ENCODE measurements around the gene MANBA.

DNA sequence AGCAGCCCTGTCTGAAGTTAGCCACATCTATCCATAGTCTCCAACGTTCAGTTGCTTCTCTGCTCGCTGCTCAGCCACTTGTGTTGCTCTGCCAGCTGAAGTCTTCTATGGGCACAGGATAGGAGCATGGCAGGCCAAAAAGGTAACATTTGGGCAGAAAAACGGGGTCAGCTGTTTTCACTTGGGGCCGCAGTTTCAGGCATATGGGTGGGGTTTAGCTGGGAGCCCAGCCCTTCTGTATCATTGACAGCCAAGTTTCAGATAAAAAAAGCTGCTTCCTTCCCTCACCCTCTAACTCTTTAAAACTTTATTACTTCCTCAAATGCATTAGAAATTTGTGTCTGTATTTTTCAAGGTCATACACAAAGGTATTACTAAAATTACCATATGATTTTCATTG, 18.4 kb upstream of the MANBA start:
- TF ChIP-seq, protein P1, sequence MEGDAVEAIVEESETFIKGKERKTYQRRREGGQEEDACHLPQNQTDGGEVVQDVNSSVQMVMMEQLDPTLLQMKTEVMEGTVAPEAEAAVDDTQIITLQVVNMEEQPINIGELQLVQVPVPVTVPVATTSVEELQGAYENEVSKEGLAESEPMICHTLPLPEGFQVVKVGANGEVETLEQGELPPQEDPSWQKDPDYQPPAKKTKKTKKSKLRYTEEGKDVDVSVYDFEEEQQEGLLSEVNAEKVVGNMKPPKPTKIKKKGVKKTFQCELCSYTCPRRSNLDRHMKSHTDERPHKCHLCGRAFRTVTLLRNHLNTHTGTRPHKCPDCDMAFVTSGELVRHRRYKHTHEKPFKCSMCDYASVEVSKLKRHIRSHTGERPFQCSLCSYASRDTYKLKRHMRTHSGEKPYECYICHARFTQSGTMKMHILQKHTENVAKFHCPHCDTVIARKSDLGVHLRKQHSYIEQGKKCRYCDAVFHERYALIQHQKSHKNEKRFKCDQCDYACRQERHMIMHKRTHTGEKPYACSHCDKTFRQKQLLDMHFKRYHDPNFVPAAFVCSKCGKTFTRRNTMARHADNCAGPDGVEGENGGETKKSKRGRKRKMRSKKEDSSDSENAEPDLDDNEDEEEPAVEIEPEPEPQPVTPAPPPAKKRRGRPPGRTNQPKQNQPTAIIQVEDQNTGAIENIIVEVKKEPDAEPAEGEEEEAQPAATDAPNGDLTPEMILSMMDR (conservative IDR thresholded peaks at IDR 0.05 in 1 of 2, IDR thresholded peaks at IDR 0.05 in 1 of 2; ENCODE audit: extremely low read depth in 1 of 2, insufficient read depth in 1 of 2, low read depth in 1 of 2, low read length in 2 of 2): no peak
- no peak for TF ChIP-seq EZH2 (IDR thresholded peaks at IDR 0.05; ENCODE audit: borderline replicate concordance, low read length)

Measured in mammary epithelial cell (primary cell).